PC-9 (cell line): Measurements from ENCODE around the gene FAM153A. TPM values are rescaled to one million over a fixed set of nuclear protein-coding genes. Genes with fewer than 3 reads are reported as not detected.

ENCODE experiments used
- total RNA-seq: library from RNA; stranded (reverse); gene quantifications from 2 replicates; pipeline ENCODE4 v1.2.3, GENCODE V29; 2021

FAM153A gene
- total RNA-seq, 1 experiment from 2014 or later = not detected

Other genes starting within 250 kb of the FAM153A start
- gene FAM193B, start 228.3 kb downstream of the FAM153A start, total RNA-seq = 70.4 and 102 TPM in 2 replicates
- gene TMED9, start 190.7 kb downstream of the FAM153A start, total RNA-seq = 168 and 173 TPM in 2 replicates
- 27.9 and 29.5 TPM in 2 replicates for gene B4GALT7, start 182.8 kb downstream of the FAM153A start, total RNA-seq
- gene PROP1, start 213.3 kb upstream of the FAM153A start, total RNA-seq = not detected in 2 replicates